HG03045 (cell line): ENCODE data around the gene SCART1.
"Not testable (repeated sequence)": the region's sequence is repeated elsewhere in the genome, so short reads cannot be mapped to it uniquely, and the experiment has no call there.

Experiments used
- ATAC-seq: cut with Tn5 transposase; IDR thresholded peaks from one replicate; pipeline ENCODE4 v1.9.1; 2021; ENCODE audit warnings: mild to moderate bottlenecking, moderate library complexity; ENCODE audit not compliant: unreplicated experiment

The SCART1 gene

DNA sequence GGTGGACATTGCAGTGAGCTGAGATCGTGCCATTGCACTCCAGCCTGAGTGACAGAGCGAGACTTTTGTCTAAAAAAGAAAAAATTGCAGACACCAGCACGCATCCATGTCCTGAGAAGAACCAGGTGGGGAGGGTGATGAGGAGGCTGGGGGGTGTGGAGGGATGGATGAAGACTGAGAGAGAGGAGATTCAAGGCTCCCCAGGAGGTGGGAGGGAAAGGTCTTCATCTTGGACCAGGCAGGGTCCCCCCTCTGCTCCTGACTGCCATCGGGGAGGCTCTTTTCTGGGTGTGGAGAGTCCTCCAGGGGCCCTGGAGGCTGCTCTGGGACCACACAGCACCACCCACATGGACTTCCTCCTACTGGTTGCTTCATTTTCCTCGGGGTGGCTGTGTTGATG lies 1.5 kb downstream of the SCART1 start:
- ATAC-seq = no peak

DNA sequence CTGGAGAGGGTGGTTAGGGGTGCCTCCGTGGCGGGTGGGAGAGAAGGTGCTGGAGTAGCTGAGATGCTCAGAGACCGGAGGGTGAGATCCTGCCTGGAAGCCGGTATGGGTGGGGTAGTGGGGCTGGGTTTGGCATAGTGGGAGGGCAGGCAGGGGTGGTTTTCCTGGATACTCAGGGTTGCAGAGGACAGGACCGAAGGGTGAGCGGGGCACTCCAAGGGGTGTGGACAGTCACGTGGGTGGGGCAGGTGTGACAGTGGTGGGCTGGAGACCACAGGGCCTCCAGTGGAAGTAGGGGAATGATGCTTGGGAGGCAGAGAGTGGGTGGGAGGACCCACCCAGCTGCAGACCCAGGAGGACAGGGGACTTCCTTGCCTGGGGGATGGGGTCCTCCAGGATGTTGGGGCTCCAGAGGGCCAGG lies 1.9 kb downstream of the SCART1 start:
- ATAC-seq = no peak

DNA sequence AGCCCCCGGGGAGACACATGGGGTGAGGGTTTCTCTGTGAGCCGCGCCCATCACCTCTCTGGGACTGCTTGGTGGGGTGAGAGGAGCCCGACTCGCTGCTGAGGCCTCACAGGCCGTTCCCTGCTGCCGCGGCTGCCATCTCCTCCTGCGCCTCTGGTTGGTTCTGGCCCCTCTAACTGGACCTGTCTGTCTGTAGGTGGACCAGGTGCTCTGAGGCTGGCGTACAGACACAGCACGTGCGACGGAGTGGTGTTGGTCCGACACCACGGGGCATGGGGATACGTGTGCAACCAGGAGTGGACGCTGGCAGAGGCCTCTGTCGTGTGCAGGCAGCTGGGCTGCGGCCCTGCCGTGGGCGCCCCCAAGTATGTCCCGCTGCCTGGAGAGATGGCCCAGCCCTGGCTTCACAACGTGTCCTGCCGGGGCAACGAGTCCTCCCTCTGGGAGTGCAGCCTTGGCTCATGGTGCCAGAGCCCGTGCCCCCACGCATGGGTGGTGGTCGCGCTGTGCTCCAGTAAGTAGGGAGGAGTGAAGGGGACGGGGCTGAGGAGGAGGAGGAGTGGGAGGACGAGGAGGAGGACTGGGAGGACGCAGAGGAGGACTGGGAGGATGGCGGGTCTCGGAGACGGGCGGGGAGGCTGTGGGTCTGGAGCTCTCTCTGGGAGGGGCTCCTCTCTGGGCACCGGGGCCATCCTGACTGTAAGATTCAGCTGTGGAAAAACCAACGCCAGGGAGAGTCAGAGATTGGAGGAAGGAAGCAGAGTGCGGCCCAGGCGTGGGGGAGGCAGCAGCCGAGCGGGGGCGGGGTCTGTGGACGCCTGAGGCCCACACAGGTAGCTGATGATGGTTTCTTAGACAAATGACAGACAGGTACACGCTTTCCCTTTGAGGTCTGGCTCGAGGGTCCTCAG lies 2.6 kb downstream of the SCART1 start:
- ATAC-seq = no peak

- no peak for ATAC-seq
Measured at GRCh38 chr10:133457100-133457841, 3.5 kb downstream of the SCART1 start.

DNA sequence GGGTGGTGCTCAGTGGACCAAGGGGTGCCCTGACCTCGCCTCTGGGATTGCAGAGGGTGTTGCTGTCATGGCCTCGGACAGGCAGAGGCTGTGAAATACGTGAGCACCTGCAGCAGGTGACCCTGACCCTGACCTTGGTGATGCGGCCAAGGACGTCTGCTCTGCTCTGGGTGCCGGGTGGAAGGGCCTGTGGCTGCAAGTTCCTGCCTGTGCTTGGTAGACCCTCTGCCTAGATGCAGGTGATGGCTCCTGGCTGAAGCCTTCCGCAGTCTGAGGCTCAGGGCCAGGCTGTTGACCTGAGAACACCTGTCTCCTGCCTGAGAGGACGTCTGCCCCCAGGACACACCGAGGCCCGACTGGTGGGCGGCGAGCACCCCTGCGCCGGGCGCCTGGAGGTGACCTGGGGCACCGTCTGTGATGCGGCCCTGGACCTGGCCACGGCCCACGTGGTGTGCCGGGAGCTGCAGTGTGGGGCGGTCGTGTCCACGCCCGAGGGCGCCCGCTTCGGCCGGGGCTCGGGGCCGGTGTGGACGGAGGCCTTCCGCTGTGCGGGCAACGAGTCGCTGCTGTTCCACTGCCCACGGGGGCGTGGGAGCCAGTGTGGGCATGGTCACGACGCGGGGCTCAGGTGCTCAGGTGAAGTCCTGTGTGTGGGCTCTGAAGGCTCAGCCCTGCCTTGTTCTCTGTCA lies 4.4 kb downstream of the SCART1 start:
- no peak for ATAC-seq

DNA sequence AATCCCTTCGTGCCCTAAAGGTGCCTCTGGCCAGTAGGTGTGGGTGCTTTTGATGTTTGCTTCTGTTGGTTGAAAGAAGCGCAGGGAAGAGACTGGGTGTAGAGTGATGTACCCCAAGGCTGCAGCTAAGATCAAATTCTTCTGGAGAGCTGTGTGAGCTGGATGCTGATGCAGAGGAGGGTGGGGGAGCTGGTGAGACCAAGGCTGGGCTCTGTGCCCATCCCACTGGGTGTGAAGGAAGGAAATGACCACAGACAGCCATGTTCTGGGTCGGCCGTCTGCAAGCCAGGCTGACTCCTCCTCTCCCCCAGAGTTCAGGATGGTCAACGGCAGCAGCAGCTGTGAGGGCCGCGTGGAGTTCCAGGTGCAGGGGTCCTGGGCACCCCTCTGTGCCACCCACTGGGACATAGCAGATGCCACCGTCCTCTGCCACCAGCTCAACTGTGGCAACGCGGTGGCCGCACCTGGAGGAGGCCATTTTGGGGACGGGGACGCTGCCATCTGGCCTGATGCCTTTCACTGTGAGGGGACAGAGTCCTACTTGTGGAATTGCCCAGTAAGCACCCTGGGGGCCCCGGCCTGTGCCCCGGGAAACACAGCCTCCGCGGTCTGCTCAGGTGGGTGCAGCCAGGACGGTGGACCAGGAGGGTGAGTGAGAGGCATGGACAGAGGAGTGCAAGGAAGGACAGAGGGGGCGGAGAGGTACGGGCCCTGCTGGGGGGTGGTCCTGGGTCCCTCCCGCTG lies 5.1 kb downstream of the SCART1 start:
- no peak for ATAC-seq

GRCh38 chr10:133459454-133460207 lies 5.9 kb downstream of the SCART1 start:
- no peak for ATAC-seq

DNA sequence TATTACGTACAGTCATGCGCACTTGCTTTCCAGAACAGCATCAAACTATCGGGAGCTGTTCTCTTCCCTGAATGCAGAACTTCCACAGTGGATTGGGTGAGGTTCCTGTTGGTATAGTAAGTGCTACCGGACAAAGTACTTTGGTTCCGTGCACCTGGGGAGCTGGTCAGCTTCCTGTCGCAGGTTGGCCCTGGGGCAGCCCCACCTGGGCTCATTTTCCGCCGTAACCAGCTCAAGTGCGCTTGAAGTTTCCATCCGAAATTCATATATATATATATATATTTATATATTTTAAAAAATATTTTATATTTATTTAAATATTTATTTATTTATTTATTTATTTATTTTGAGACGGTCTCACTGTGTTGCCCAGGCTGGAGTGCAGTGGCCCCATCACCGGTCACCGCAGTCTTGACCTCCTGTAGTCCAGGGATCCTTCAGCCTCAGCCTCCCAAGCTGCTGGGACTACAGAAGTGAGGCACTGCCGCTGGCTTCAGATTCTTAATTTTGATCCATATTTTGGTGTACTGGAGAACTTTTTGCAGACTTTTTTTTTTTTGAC lies 6.5 kb downstream of the SCART1 start:
- no peak for ATAC-seq

GRCh38 chr10:133461027-133461426 lies 7.3 kb downstream of the SCART1 start:
- ATAC-seq = no peak

DNA sequence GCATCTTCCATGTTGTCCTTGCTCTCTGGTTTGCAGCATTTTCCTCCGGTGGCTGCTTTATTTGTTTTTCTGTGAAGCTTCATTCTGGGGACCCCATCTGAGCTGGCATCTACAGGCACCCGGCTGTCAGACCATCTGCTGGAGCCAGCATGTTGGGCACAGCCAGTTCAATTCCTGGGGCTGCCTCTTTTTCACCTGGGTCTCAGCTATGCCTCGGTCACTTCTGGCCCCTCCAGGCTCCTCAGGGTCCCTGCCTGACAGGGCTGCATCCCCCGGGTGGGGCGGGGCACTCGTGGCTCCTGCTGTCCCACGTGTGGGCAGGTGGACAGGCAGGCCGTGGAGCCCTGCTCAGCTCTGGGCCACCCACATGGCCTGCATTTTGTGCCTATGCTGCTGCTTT lies 8.1 kb downstream of the SCART1 start:
- no peak for ATAC-seq

DNA sequence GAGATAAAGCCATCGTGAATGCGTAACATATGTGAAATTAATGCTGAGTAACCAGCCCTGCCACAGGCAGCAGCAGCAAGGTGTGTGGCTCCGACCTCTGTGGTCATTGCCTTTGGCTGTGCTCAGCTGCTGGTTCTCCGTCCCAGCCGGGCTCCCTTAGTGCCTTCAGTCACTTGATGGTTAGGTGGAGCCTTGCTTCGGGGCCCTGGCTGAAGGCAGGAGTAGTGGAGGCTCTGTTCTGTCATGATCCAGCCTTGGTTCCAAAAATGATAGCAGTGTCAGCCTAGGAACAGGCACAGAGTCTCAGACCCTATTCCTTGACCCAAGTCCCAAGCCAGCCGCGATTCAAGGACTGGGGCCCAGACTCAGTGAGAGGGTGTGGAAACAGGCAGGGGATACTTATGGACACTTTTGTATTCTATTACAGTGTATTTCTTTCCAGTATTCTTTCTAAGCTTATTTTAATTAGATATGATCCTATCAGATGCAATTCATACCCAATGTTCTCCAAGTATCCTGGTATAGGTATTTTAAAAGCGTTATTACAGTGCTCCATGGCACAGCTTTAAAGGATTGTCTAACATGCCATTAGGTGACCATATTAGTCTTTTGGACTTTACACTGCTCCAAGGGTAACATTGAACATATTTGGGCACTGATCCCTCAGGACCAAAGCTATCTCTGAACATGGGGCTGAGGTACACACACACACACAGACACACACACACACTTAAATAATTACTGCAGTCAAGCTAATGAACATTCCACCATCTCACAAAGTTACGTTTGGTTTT lies 9.0 kb downstream of the SCART1 start:
- ATAC-seq = no peak

DNA sequence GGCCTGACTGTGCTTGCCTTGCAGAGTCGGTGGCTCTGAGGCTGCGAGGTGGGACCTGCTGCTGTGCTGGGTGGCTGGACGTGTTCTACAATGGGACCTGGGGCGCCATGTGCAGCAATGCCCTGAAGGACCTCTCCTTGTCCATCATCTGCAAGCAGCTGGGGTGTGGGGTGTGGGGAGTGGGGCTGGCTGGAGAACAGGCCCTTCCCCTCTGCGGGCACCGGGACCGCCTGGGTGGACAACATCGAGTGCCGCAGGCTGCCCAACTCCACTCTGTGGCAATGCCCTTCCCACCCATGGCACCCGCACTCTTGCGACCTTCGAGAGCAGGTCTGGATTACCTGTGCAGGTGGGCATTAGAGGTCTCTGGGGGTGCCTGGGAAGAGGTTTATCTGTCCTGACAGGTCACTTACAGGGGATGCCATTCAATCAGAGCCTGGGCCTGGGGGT lies 10.9 kb downstream of the SCART1 start:
- no peak for ATAC-seq

- ATAC-seq = no peak
Measured at GRCh38 chr10:133465191-133465949, 11.6 kb downstream of the SCART1 start.

- ATAC-seq = no peak
Measured at GRCh38 chr10:133465950-133466474, 12.3 kb downstream of the SCART1 start.

- no peak for ATAC-seq
Measured at GRCh38 chr10:133466683-133467275, 13.0 kb downstream of the SCART1 start.

GRCh38 chr10:133467286-133467911 lies 13.7 kb downstream of the SCART1 start:
- no peak for ATAC-seq

- ATAC-seq = not testable (repeated sequence)
Measured at GRCh38 chr10:133469205-133469604, 15.5 kb downstream of the SCART1 start.
